ENCODE measurements around the gene PCDHA6.
"Not testable (repeated sequence)": the region's sequence is repeated elsewhere in the genome, so short reads cannot be mapped to it uniquely, and the experiment has no call there.

DNA sequence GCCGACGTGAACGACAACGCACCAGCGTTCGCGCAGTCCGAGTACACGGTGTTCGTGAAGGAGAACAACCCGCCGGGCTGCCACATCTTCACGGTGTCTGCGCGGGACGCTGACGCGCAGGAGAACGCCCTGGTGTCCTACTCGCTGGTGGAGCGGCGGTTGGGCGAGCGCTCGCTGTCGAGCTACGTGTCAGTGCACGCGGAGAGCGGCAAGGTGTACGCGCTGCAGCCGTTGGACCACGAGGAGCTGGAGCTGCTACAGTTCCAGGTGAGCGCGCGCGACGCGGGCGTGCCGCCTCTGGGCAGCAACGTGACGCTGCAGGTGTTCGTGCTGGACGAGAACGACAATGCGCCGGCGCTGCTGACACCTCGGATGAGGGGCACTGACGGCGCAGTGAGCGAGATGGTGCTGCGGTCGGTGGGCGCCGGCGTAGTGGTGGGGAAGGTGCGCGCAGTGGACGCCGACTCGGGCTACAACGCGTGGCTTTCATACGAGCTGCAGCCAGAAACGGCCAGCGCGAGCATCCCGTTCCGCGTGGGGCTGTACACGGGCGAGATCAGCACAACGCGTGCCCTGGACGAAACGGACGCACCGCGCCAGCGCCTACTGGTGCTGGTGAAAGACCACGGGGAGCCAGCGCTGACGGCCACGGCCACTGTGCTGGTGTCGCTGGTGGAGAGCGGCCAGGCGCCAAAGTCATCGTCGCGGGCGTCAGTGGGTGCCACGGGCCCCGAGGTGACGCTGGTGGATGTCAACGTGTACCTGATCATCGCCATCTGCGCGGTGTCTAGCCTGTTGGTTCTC, 22.3 kb downstream of the PCDHA6 start:
- not testable (repeated sequence) for TF ChIP-seq CTCF (IDR thresholded peaks at IDR 0.05); POLR2A (IDR thresholded peaks at IDR 0.05); POLR2AphosphoS5 (IDR thresholded peaks at IDR 0.05; ENCODE audit: insufficient read depth in 1 of 2, low read depth in 1 of 2)
